Measurements from ENCODE around the gene SLC25A10.

DNA sequence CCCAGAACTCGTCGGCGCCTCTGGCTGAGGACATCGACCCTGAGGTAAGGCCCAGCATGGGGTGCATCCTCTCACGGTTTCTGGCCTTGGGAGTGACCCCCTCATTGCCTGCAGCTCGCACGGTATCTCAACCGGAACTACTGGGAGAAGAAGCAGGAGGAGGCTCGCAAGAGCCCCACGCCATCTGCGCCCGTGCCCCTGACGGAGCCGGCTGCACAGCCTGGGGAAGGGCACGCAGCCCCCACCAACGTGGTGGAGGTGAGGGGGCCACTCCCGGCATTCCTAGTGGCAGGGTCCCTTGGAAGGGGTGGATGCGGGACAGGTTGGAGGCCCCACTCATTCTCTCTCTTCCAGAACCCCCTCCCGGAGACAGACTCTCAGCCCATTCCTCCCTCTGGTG, 17.3 kb upstream of the SLC25A10 start:
- no peak for TF ChIP-seq POLR2A (IDR thresholded peaks at IDR 0.05)
- TF ChIP-seq, protein P1, sequence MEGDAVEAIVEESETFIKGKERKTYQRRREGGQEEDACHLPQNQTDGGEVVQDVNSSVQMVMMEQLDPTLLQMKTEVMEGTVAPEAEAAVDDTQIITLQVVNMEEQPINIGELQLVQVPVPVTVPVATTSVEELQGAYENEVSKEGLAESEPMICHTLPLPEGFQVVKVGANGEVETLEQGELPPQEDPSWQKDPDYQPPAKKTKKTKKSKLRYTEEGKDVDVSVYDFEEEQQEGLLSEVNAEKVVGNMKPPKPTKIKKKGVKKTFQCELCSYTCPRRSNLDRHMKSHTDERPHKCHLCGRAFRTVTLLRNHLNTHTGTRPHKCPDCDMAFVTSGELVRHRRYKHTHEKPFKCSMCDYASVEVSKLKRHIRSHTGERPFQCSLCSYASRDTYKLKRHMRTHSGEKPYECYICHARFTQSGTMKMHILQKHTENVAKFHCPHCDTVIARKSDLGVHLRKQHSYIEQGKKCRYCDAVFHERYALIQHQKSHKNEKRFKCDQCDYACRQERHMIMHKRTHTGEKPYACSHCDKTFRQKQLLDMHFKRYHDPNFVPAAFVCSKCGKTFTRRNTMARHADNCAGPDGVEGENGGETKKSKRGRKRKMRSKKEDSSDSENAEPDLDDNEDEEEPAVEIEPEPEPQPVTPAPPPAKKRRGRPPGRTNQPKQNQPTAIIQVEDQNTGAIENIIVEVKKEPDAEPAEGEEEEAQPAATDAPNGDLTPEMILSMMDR (IDR thresholded peaks at IDR 0.05 in 4 of 5, conservative IDR thresholded peaks at IDR 0.05 in 1 of 5): no peak
